ENCODE data around the gene SLC6A8.

- TF ChIP-seq, protein P1, sequence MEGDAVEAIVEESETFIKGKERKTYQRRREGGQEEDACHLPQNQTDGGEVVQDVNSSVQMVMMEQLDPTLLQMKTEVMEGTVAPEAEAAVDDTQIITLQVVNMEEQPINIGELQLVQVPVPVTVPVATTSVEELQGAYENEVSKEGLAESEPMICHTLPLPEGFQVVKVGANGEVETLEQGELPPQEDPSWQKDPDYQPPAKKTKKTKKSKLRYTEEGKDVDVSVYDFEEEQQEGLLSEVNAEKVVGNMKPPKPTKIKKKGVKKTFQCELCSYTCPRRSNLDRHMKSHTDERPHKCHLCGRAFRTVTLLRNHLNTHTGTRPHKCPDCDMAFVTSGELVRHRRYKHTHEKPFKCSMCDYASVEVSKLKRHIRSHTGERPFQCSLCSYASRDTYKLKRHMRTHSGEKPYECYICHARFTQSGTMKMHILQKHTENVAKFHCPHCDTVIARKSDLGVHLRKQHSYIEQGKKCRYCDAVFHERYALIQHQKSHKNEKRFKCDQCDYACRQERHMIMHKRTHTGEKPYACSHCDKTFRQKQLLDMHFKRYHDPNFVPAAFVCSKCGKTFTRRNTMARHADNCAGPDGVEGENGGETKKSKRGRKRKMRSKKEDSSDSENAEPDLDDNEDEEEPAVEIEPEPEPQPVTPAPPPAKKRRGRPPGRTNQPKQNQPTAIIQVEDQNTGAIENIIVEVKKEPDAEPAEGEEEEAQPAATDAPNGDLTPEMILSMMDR (IDR thresholded peaks at IDR 0.05): no peak
- no peak for TF ChIP-seq POLR2A (IDR thresholded peaks at IDR 0.05)
These were observed 13.2 kb downstream of the SLC6A8 start for GRCh38 chrX:153700967-153701366.
